ENCODE results near the gene PRSS27.
"Not testable (repeated sequence)": the region's sequence is repeated elsewhere in the genome, so short reads cannot be mapped to it uniquely, and the experiment has no call there.

The PRSS27 gene

GRCh38 chr16:2707368-2708289, 12.4 kb downstream of the PRSS27 start:
- DNase-seq, result no peak

- no peak for DNase-seq
Measured at GRCh38 chr16:2706611-2707311, 13.3 kb downstream of the PRSS27 start.

- DNase-seq, result no peak
Measured at GRCh38 chr16:2706085-2706484, 13.9 kb downstream of the PRSS27 start.

GRCh38 chr16:2705351-2705750, 14.7 kb downstream of the PRSS27 start:
- no peak for DNase-seq

- no peak for DNase-seq
Measured at GRCh38 chr16:2704983-2705275, 15.1 kb downstream of the PRSS27 start.

- no peak for DNase-seq
Measured at GRCh38 chr16:2704166-2704982, 15.7 kb downstream of the PRSS27 start.

GRCh38 chr16:2702871-2703745, 16.9 kb downstream of the PRSS27 start:
- no peak for DNase-seq

- DNase-seq, result no peak
Measured at GRCh38 chr16:2702438-2702825, 17.6 kb downstream of the PRSS27 start.

GRCh38 chr16:2701713-2702437, 18.1 kb downstream of the PRSS27 start:
- DNase-seq, result no peak

- no peak for DNase-seq
Measured at GRCh38 chr16:2701272-2701671, 18.8 kb downstream of the PRSS27 start.

GRCh38 chr16:2700786-2701185, 19.2 kb downstream of the PRSS27 start:
- DNase-seq, result no peak

GRCh38 chr16:2699791-2700600, 20.0 kb downstream of the PRSS27 start:
- no peak for DNase-seq

GRCh38 chr16:2698965-2699750, 20.9 kb downstream of the PRSS27 start:
- DNase-seq, result no peak

GRCh38 chr16:2698103-2698870, 21.7 kb downstream of the PRSS27 start:
- DNase-seq, result no peak

GRCh38 chr16:2697401-2697948, 22.5 kb downstream of the PRSS27 start:
- DNase-seq, result no peak

- not testable (repeated sequence) for DNase-seq
Measured at GRCh38 chr16:2696601-2697250, 23.3 kb downstream of the PRSS27 start.

- no peak for DNase-seq
Measured at GRCh38 chr16:2692948-2693651, 26.9 kb downstream of the PRSS27 start.
